Muscle layer of colon (tissue), 2 donors: ENCODE measurements around the gene PLAAT4.

ENCODE experiments used
- H3K27ac ChIP-seq: one replicate; pipeline ENCODE4 v1.7.0; 2013; ENCODE audit warnings: low read depth, mild to moderate bottlenecking, low read length, moderate library complexity
- H3K27me3 ChIP-seq, 2 donors: one replicate each; pipeline ENCODE4 v1.7.0; 2013; ENCODE audit warnings: low read length in 2 of 2, mild to moderate bottlenecking in 2 of 2; ENCODE audit not compliant: insufficient read depth in 2 of 2, control insufficient read depth in 1 of 2
- H3K36me3 ChIP-seq: one replicate; pipeline ENCODE4 v1.7.0; 2013; ENCODE audit warnings: mild to moderate bottlenecking, low read length; ENCODE audit not compliant: insufficient read depth
- H3K4me1 ChIP-seq: one replicate; pipeline ENCODE4 v1.7.0; 2013; ENCODE audit warnings: mild to moderate bottlenecking, low read length; ENCODE audit not compliant: insufficient read depth
- H3K4me3 ChIP-seq, 2 donors: one replicate each; pipeline ENCODE4 v1.7.0; 2013; ENCODE audit warnings: low read length in 2 of 2, low read depth in 1 of 2, mild to moderate bottlenecking in 1 of 2, moderate library complexity in 1 of 2
- H3K9ac ChIP-seq: one replicate; pipeline ENCODE4 v1.7.0; 2013; ENCODE audit warnings: low read length
- H3K9me3 ChIP-seq: one replicate; pipeline ENCODE4 v1.7.0; 2013; ENCODE audit warnings: mild to moderate bottlenecking, low read length
- donor health status: abdominal sarcoma.
- donor health status: Adenocarcinoma of cecum.

Gene PLAAT4

GRCh38 chr11:63536669-63537292, at the start of gene PLAAT4:
Gene PLAAT4, plus strand, starts transcription at chr11:63536808. Its CDS starts 61 bp downstream, at chr11:63536869.
- peaks cover 28% of the 10 kb centered on the region for H3K4me1 ChIP-seq
- no peaks in the 10 kb centered on the region for H3K27me3 ChIP-seq
- peak within 1 kb of the TSS; percentile 94 for H3K27ac ChIP-seq
- H3K9me3 ChIP-seq: no peaks in the 10 kb centered on the region
- peak within 1 kb of the TSS; percentile 64 to 81 for H3K4me3 ChIP-seq
- peaks cover 7% of the 10 kb centered on the region for H3K36me3 ChIP-seq
- peak within 1 kb of the TSS; percentile 74 for H3K9ac ChIP-seq

DNA sequence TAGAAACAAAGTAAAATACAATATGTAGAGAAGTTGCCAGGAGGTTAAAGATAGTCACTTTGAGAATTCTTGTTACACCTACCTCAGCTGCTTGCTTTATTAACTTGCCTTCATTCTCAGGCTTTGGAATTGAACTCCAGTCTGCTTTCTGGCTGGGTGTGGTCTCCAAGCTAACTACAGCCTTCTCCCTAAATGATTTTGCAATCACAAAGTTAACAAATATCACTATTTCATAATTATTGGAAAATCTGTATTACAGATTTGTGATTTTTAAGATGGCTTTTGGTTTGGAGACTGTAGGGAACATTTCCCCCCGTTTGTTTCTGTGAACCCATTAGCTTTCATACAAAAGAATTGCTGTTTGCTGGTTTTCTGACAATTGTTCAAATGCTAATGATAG, 47.8 kb upstream of the PLAAT4 start:
- Histone ChIP-seq H3K27me3 (no peaks in the 10 kb centered on the region), H3K4me3 (no peak overlapping the region), H3K36me3 (no peaks in the 10 kb centered on the region), H3K9ac (no peak overlapping the region), H3K27ac (no peak overlapping the region), H3K9me3 (no peaks in the 10 kb centered on the region), H3K4me1 (peaks cover 29% of the 10 kb centered on the region)

GRCh38 chr11:63489879-63490278, 46.7 kb upstream of the PLAAT4 start:
- H3K9me3 ChIP-seq: no peaks in the 10 kb centered on the region
- peak overlapping the region; percentile 60 for H3K9ac ChIP-seq
- peaks cover 33% of the 10 kb centered on the region for H3K4me1 ChIP-seq
- H3K27me3 ChIP-seq: no peaks in the 10 kb centered on the region
- no peaks in the 10 kb centered on the region for H3K36me3 ChIP-seq
- H3K4me3 ChIP-seq: peak overlapping the region in 1 of 2 donors; percentile 75
- peak overlapping the region; percentile 89 for H3K27ac ChIP-seq

DNA sequence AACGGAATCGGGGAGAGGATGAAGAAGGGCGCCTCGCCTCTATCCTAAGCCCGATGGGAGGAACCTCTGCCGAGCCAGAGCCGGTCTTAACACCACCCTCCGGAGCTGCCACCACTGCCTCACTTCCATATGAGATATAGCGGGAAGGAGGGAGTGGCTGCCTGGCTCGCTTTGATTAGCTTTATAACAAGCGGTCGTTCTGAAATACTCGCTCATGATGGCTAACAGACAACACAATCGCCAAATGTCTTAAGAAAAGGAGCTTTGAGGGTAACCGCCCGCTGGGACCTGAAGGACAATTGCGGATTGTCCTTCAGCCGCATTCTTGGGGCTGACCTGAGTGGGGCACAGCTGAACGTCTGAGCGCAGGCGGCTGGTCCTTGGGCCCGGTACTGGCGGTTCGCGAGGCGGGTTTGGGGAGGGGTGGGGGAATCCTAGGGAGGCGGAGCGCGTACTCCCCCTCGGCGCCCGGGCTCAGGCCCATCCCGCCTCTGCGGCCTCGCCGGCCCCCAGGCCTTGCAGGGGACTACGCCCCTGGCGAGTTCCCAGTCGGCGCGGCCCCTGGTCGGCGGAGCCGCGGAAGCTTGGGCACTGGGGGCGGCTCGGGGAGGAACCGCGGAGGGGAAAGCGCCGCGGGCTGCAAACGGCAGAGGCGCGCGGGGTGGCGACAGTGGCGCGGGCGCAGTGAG, 45.9 kb upstream of the PLAAT4 start, which contains the start of gene PLAAT5:
PLAAT5 (minus strand) TSS at position 617 of the 689 bp plus-strand sequence; CDS start at position 484, 133 bp downstream.
- Histone ChIP-seq H3K9me3 (no peaks in the 10 kb centered on the region), H3K27ac (peak within 1 kb of the TSS; percentile 89), H3K9ac (peak within 1 kb of the TSS; percentile 62), H3K27me3 (no peaks in the 10 kb centered on the region), H3K4me1 (peaks cover 33% of the 10 kb centered on the region), H3K4me3 (peak within 1 kb of the TSS; percentile 54 to 75), H3K36me3 (no peaks in the 10 kb centered on the region)

DNA sequence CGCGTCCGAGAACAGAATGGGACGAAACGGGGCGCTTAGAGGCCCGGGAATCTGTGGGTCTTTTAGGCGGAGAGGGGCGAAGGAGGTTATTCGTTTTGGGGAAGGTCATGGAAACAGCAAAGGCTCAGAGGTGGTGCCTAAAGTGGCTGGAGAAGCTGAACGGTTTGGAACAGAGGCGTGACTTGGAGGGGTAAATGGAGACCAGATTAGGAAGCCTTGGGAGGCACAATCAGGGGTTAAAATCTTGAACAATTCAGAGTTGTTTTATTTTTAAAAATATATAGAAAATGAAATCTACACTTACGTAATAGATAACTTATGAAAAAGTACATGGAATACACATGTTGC, 45.4 kb upstream of the PLAAT4 start:
- Histone ChIP-seq H3K9ac (peak overlapping the region; percentile 62), H3K4me3 (peak overlapping the region; percentile 54 to 75), H3K9me3 (no peaks in the 10 kb centered on the region), H3K27me3 (no peaks in the 10 kb centered on the region), H3K36me3 (no peaks in the 10 kb centered on the region), H3K27ac (peak overlapping the region; percentile 89), H3K4me1 (peaks cover 33% of the 10 kb centered on the region)

DNA sequence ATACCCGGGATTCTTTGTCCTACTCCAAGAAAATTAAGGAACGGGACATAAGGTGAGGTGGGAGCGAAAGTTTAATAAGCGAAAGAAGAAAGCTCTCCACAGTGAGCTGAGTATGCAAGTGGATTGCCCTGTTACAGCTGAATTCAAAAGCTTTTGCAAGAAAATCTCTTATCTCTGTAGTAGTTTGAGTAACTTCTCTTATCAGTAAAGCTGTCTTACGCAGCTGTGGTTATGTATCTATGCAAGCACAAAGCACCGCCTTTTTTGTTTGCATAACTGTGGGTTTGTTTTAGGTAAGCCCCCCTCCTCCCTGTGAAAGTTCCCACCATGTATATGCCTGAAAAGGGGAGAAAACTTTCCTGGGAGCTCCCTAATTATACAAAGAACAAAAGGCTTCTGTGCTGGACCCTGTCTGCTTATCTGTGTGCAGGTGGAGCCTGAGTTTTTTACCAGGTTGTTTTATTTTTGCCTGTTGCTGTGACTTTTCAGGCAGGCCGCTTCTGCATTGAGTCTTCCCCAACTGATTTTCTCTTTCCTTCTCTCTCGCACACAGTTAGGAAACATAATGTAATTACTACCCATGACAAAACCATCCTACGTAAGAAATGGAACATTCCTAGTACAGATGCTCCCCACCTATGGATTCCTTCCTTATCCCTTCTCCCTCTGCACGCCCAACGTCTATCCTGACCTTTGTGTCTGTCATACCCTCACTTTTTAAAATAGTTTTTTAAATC, 44.8 kb upstream of the PLAAT4 start:
- H3K27me3 ChIP-seq: no peaks in the 10 kb centered on the region
- H3K27ac ChIP-seq: peak overlapping the region; percentile 89
- no peaks in the 10 kb centered on the region for H3K9me3 ChIP-seq
- H3K4me1 ChIP-seq: peaks cover 33% of the 10 kb centered on the region
- H3K36me3 ChIP-seq: no peaks in the 10 kb centered on the region
- H3K4me3 ChIP-seq: peak overlapping the region; percentile 54 to 75
- H3K9ac ChIP-seq: peak overlapping the region; percentile 62

- H3K4me1 ChIP-seq: peaks cover 33% of the 10 kb centered on the region
- H3K4me3 ChIP-seq: no peak overlapping the region
- H3K27me3 ChIP-seq: no peaks in the 10 kb centered on the region
- H3K27ac ChIP-seq: no peak overlapping the region
- H3K9ac ChIP-seq: no peak overlapping the region
- no peaks in the 10 kb centered on the region for H3K36me3 ChIP-seq
- no peaks in the 10 kb centered on the region for H3K9me3 ChIP-seq
Observed at GRCh38 chr11:63492441-63492840, 44.2 kb upstream of the PLAAT4 start.

DNA sequence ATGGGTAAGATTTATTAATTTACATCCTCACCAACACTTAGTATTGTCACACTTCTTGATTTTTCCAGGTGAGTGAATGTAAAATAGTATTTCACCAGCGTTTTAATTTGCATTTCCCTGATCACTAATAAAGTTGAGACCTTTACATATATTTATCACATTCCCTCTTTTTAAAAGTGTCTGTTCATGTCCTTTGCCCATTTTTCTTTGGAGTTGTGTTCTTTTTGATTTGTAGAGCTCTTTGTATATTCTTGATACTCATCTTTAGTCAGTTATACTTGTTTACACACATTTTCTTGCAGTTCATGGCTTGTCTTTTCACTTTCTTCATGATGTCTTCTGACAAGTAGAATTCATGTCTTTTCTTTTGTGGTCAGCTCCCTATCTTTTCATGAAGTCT, 43.5 kb upstream of the PLAAT4 start:
- Histone ChIP-seq H3K9ac (no peak overlapping the region), H3K27me3 (no peaks in the 10 kb centered on the region), H3K4me1 (peaks cover 33% of the 10 kb centered on the region), H3K9me3 (no peaks in the 10 kb centered on the region), H3K36me3 (no peaks in the 10 kb centered on the region), H3K27ac (no peak overlapping the region), H3K4me3 (no peak overlapping the region)

GRCh38 chr11:63494975-63495374, 41.6 kb upstream of the PLAAT4 start:
- no peak overlapping the region for H3K4me3 ChIP-seq
- no peaks in the 10 kb centered on the region for H3K36me3 ChIP-seq
- no peaks in the 10 kb centered on the region for H3K9me3 ChIP-seq
- H3K9ac ChIP-seq: no peak overlapping the region
- peak overlapping the region; percentile 44 for H3K27ac ChIP-seq
- peaks cover 21% of the 10 kb centered on the region for H3K4me1 ChIP-seq
- H3K27me3 ChIP-seq: no peaks in the 10 kb centered on the region

- H3K4me3 ChIP-seq: no peak overlapping the region
- H3K36me3 ChIP-seq: no peaks in the 10 kb centered on the region
- H3K9me3 ChIP-seq: no peaks in the 10 kb centered on the region
- peaks cover under 1% of the 10 kb centered on the region for H3K4me1 ChIP-seq
- no peak overlapping the region for H3K27ac ChIP-seq
- no peaks in the 10 kb centered on the region for H3K27me3 ChIP-seq
- H3K9ac ChIP-seq: no peak overlapping the region
Observed at GRCh38 chr11:63499874-63500273, 36.7 kb upstream of the PLAAT4 start.

DNA sequence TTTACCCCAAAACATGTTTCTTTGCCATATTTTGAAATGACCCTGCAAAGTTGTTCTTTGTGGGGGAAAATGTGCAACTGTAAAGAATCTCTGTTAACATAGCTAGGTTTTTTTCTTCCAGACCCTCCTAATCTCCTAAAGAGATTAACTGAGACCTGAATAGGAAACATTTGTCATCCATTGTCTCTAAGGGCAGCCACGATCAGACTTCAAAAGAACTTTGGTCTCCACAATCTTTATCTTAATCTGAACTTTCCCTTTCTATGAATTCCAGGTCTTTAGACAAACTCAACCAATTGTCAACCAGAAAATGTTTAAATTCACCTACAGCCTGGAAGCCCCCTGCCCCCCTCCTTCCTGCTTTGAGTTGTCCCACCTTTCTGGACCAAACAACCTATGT, 35.4 kb upstream of the PLAAT4 start:
- H3K9ac ChIP-seq: no peak overlapping the region
- H3K36me3 ChIP-seq: no peaks in the 10 kb centered on the region
- H3K27me3 ChIP-seq: no peaks in the 10 kb centered on the region
- no peaks in the 10 kb centered on the region for H3K9me3 ChIP-seq
- H3K4me1 ChIP-seq: peaks cover 11% of the 10 kb centered on the region
- no peak overlapping the region for H3K4me3 ChIP-seq
- H3K27ac ChIP-seq: no peak overlapping the region
